HepG2 (cell line): ENCODE measurements around the gene TK1. TPM values are rescaled to one million over a fixed set of nuclear protein-coding genes. Genes with fewer than 3 reads are reported as not detected.
A peak's percentile ranks its signal among the peaks of the same experiment; 100 is the strongest.

Experiments used
- IRX3 ChIP-seq: sonication (generic); formaldehyde crosslinking; IDR thresholded peaks from 2 replicates; pipeline ENCODE4 v1.8.1; 2023; ENCODE audit warnings: mild to moderate bottlenecking, low read depth, missing genetic modification reagents, borderline replicate concordance
- KDM6A ChIP-seq: IDR thresholded peaks from 2 replicates; pipeline ENCODE4 v1.6.1; 2016; ENCODE audit warnings: low read depth
- MIER2 ChIP-seq: IDR thresholded peaks from 2 replicates; pipeline ENCODE4 v1.6.1; 2016; ENCODE audit warnings: missing biosample characterization, missing genetic modification reagents
- SPEN ChIP-seq: sonication (generic); formaldehyde crosslinking; IDR thresholded peaks from 2 replicates; pipeline ENCODE4 v1.5.1; 2020; ENCODE audit warnings: low read depth, mild to moderate bottlenecking, missing genetic modification reagents
- TAF1 ChIP-seq: sonication (generic); formaldehyde crosslinking; IDR thresholded peaks from 2 replicates; pipeline ENCODE4 v1.4.0; 2020; ENCODE audit warnings: missing genetic modification reagents
- ZC3H4 ChIP-seq: sonication (generic); formaldehyde crosslinking; IDR thresholded peaks from 2 replicates; pipeline ENCODE4 v1.4.0; 2020; ENCODE audit warnings: missing genetic modification reagents, borderline replicate concordance
- ZFP82 ChIP-seq: sonication (generic); formaldehyde crosslinking; IDR thresholded peaks from 2 replicates; pipeline ENCODE4 v1.5.1; 2020; ENCODE audit warnings: mild to moderate bottlenecking, missing genetic modification reagents, borderline replicate concordance
- ZNF143 ChIP-seq: sonication (generic); formaldehyde crosslinking; IDR thresholded peaks from 2 replicates; pipeline ENCODE4 v1.4.0; 2020; ENCODE audit warnings: missing genetic modification reagents
- ZNF180 ChIP-seq: sonication (generic); formaldehyde crosslinking; IDR thresholded peaks from 2 replicates; pipeline ENCODE4 v1.4.0; 2020; ENCODE audit warnings: low read depth, missing genetic modification reagents, borderline replicate concordance
- ZNF326 ChIP-seq: sonication (generic); formaldehyde crosslinking; IDR thresholded peaks from 2 replicates; pipeline ENCODE4 v1.4.0; 2020; ENCODE audit warnings: missing genetic modification reagents, borderline replicate concordance
- ZNF451 ChIP-seq: sonication (generic); formaldehyde crosslinking; IDR thresholded peaks from 2 replicates; pipeline ENCODE4 v1.5.0; 2020; ENCODE audit warnings: mild to moderate bottlenecking, missing genetic modification reagents
- ZNF460 ChIP-seq: sonication (generic); formaldehyde crosslinking; IDR thresholded peaks from 2 replicates; pipeline ENCODE4 v1.5.1; 2020; ENCODE audit warnings: missing genetic modification reagents, mild to moderate bottlenecking, borderline replicate concordance
- ZSCAN30 ChIP-seq: sonication (generic); formaldehyde crosslinking; IDR thresholded peaks from 2 replicates; pipeline ENCODE4 v1.5.0; 2020; ENCODE audit warnings: mild to moderate bottlenecking, missing genetic modification reagents
- polyA plus RNA-seq, 8 experiments: library from polyadenylated mRNA; depleted of rRNA in 3 of 8; stranded (reverse) in 7 of 8; unstranded in 1 of 8; fragments of >200 nt; fragmentation: Illumina TruSeq in 4 of 8; extraction: Trizol in 4 of 8; gene quantifications; 2 replicates each; pipeline versions ENCODE4 v1.2.1 to v1.2.3, GENCODE V29; 2011 to 2016; ENCODE audit warnings: low read depth in 4 of 8, missing spikeins in 1 of 8, mixed read lengths in 1 of 8; ENCODE audit not compliant: insufficient read depth in 1 of 8
- total RNA-seq, 5 experiments: library from RNA; depleted of rRNA; stranded (reverse); fragments of >200 nt; fragmentation: Illumina TruSeq; extraction: Trizol; gene quantifications; 2 replicates each; pipeline ENCODE4 v1.2.3, GENCODE V29; 2016; ENCODE audit warnings: low read depth in 1 of 5
- TF ChIP-seq, protein P1 (sequence below): sonication (generic); formaldehyde crosslinking; IDR thresholded peaks from 2 replicates; pipeline ENCODE4 v1.9.0; 2021; ENCODE audit warnings: mild to moderate bottlenecking, missing genetic modification reagents
- TF ChIP-seq, protein P2 (sequence below): sonication (generic); formaldehyde crosslinking; IDR thresholded peaks from 2 replicates; pipeline ENCODE4 v1.9.0; 2021; ENCODE audit warnings: missing genetic modification reagents, borderline replicate concordance
- TF ChIP-seq, protein P3 (sequence below): sonication (generic); formaldehyde crosslinking; IDR thresholded peaks from 2 replicates; pipeline ENCODE4 v1.4.0; 2020; ENCODE audit warnings: mild to moderate bottlenecking, missing genetic modification reagents, borderline replicate concordance
- TF ChIP-seq, protein P4 (sequence below): sonication (generic); formaldehyde crosslinking; IDR thresholded peaks from 2 replicates; pipeline ENCODE4 v1.9.0; 2021; ENCODE audit warnings: missing genetic modification reagents, mild to moderate bottlenecking, borderline replicate concordance

TK1 gene
- total and polyA plus RNA-seq, 2 of the 13 experiments (the other 11 are each of a cell fraction or from before 2014, with no cell fraction given): 45.0 to 96.0 TPM

DNA sequence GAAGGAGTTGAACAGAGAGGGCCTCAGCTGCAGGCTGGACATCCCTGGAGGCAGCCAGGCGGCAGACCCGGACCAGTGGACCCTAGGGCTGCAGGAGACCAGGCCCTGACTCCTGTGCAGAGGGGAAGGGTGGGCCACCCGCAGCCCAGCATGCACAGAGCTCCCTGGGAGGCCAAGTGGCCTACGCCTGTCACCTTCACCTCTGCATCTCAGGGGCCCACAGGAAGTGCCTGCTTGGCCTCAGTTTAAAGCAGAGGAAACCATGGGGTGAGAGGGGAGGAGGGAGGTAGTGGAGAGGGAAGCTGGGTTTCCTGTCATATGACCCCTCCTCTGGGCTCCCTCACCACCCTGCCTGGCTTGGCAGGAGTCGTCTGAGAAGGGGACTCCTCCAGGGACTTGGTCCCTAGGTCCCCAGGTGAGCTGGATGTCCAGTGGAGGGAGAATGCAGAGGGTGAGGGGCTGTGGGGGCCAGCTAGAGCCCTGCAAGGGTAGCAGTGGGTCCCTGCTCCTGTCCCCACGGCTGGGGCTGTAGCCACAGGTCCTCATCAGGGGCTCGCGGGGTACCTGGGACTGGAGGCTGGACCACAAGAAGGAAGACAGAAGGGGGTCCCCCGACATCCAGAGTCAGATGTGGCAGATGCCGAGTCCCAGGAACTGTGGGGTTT lies 56.3 kb downstream of the TK1 start, which contains the start of gene TMC8 (continued):
- TF ChIP-seq, protein P1, sequence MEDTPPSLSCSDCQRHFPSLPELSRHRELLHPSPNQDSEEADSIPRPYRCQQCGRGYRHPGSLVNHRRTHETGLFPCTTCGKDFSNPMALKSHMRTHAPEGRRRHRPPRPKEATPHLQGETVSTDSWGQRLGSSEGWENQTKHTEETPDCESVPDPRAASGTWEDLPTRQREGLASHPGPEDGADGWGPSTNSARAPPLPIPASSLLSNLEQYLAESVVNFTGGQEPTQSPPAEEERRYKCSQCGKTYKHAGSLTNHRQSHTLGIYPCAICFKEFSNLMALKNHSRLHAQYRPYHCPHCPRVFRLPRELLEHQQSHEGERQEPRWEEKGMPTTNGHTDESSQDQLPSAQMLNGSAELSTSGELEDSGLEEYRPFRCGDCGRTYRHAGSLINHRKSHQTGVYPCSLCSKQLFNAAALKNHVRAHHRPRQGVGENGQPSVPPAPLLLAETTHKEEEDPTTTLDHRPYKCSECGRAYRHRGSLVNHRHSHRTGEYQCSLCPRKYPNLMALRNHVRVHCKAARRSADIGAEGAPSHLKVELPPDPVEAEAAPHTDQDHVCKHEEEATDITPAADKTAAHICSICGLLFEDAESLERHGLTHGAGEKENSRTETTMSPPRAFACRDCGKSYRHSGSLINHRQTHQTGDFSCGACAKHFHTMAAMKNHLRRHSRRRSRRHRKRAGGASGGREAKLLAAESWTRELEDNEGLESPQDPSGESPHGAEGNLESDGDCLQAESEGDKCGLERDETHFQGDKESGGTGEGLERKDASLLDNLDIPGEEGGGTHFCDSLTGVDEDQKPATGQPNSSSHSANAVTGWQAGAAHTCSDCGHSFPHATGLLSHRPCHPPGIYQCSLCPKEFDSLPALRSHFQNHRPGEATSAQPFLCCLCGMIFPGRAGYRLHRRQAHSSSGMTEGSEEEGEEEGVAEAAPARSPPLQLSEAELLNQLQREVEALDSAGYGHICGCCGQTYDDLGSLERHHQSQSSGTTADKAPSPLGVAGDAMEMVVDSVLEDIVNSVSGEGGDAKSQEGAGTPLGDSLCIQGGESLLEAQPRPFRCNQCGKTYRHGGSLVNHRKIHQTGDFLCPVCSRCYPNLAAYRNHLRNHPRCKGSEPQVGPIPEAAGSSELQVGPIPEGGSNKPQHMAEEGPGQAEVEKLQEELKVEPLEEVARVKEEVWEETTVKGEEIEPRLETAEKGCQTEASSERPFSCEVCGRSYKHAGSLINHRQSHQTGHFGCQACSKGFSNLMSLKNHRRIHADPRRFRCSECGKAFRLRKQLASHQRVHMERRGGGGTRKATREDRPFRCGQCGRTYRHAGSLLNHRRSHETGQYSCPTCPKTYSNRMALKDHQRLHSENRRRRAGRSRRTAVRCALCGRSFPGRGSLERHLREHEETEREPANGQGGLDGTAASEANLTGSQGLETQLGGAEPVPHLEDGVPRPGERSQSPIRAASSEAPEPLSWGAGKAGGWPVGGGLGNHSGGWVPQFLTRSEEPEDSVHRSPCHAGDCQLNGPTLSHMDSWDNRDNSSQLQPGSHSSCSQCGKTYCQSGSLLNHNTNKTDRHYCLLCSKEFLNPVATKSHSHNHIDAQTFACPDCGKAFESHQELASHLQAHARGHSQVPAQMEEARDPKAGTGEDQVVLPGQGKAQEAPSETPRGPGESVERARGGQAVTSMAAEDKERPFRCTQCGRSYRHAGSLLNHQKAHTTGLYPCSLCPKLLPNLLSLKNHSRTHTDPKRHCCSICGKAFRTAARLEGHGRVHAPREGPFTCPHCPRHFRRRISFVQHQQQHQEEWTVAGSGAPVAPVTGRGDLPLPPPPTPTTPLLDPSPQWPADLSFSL (CRISPR knock-in tag): no peak
- peak; percentile 91; the same call in 1 of the 2 replicates for TF ChIP-seq SPEN
- TF ChIP-seq ZNF143 (CRISPR knock-in tag): peak; percentile 42; the same call in 1 of the 2 replicates
- TF ChIP-seq KDM6A (CRISPR knock-in tag): no peak
- TF ChIP-seq TAF1 (CRISPR knock-in tag): peak; percentile 58; the same call in 1 of the 2 replicates
- no peak for TF ChIP-seq ZNF460 (CRISPR knock-in tag)
- TF ChIP-seq IRX3 (CRISPR knock-in tag): no peak
- TF ChIP-seq, protein P2, sequence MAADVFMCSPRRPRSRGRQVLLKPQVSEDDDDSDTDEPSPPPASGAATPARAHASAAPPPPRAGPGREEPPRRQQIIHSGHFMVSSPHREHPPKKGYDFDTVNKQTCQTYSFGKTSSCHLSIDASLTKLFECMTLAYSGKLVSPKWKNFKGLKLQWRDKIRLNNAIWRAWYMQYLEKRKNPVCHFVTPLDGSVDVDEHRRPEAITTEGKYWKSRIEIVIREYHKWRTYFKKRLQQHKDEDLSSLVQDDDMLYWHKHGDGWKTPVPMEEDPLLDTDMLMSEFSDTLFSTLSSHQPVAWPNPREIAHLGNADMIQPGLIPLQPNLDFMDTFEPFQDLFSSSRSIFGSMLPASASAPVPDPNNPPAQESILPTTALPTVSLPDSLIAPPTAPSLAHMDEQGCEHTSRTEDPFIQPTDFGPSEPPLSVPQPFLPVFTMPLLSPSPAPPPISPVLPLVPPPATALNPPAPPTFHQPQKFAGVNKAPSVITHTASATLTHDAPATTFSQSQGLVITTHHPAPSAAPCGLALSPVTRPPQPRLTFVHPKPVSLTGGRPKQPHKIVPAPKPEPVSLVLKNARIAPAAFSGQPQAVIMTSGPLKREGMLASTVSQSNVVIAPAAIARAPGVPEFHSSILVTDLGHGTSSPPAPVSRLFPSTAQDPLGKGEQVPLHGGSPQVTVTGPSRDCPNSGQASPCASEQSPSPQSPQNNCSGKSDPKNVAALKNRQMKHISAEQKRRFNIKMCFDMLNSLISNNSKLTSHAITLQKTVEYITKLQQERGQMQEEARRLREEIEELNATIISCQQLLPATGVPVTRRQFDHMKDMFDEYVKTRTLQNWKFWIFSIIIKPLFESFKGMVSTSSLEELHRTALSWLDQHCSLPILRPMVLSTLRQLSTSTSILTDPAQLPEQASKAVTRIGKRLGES (CRISPR knock-in tag): no peak
- TF ChIP-seq ZFP82: no peak
- peak; percentile 32; the same call in 1 of the 2 replicates for TF ChIP-seq ZNF451
- TF ChIP-seq ZC3H4: no peak
- no peak for TF ChIP-seq ZNF180 (CRISPR knock-in tag)
- no peak for TF ChIP-seq ZSCAN30 (CRISPR knock-in tag)
- TF ChIP-seq, protein P3, sequence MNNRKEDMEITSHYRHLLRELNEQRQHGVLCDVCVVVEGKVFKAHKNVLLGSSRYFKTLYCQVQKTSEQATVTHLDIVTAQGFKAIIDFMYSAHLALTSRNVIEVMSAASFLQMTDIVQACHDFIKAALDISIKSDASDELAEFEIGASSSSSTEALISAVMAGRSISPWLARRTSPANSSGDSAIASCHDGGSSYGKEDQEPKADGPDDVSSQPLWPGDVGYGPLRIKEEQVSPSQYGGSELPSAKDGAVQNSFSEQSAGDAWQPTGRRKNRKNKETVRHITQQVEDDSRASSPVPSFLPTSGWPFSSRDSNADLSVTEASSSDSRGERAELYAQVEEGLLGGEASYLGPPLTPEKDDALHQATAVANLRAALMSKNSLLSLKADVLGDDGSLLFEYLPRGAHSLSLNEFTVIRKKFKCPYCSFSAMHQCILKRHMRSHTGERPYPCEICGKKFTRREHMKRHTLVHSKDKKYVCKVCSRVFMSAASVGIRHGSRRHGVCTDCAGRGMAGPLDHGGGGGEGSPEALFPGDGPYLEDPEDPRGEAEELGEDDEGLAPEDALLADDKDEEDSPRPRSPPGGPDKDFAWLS: no peak
- no peak for TF ChIP-seq MIER2 (CRISPR knock-in tag)
- TF ChIP-seq ZNF326 (CRISPR knock-in tag): no peak
- TF ChIP-seq, protein P4, sequence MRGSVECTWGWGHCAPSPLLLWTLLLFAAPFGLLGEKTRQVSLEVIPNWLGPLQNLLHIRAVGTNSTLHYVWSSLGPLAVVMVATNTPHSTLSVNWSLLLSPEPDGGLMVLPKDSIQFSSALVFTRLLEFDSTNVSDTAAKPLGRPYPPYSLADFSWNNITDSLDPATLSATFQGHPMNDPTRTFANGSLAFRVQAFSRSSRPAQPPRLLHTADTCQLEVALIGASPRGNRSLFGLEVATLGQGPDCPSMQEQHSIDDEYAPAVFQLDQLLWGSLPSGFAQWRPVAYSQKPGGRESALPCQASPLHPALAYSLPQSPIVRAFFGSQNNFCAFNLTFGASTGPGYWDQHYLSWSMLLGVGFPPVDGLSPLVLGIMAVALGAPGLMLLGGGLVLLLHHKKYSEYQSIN (CRISPR knock-in tag): no peak
